Smooth muscle cell (in vitro differentiated cells): ENCODE results near the gene SQSTM1. TPM values are rescaled to one million over a fixed set of nuclear protein-coding genes. Genes with fewer than 3 reads are reported as not detected.

Experiments used
- DNase-seq: peaks from one replicate; lab custom pipeline; 2025; ENCODE audit not compliant: unreplicated experiment; lab: John Stamatoyannopoulos, UW
- H2AFZ ChIP-seq: fragments of 200-600 bp; sonication (generic); 2 replicates; pipeline ENCODE4 v1.6.0; 2016; ENCODE audit warnings: antibody characterized with exemption, low read depth, mild to moderate bottlenecking
- H3F3A ChIP-seq: fragments of 200-600 bp; sonication (generic); 2 replicates; pipeline ENCODE4 v1.6.0; 2017; ENCODE audit warnings: antibody characterized with exemption, low read depth
- H3K27ac ChIP-seq: fragments of 200-600 bp; sonication (generic); 2 replicates; pipeline ENCODE4 v1.5.1; 2016; ENCODE audit warnings: low read depth, mild to moderate bottlenecking
- H3K27me3 ChIP-seq: fragments of 200-600 bp; sonication (generic); 2 replicates; pipeline ENCODE4 v1.6.1; 2016; ENCODE audit warnings: low read depth, mild to moderate bottlenecking
- H3K36me3 ChIP-seq: fragments of 200-600 bp; sonication (generic); 2 replicates; pipeline ENCODE4 v1.5.1; 2016; ENCODE audit warnings: low read depth
- H3K4me1 ChIP-seq: fragments of 200-600 bp; sonication (generic); 2 replicates; pipeline ENCODE4 v1.5.1; 2016; ENCODE audit warnings: low read depth
- H3K4me2 ChIP-seq: fragments of 200-600 bp; sonication (generic); 2 replicates; pipeline ENCODE4 v1.6.0; 2016; ENCODE audit warnings: mild to moderate bottlenecking
- H3K4me3 ChIP-seq: fragments of 200-600 bp; sonication (generic); 2 replicates; pipeline ENCODE4 v1.5.1; 2016; ENCODE audit warnings: mild to moderate bottlenecking
- H3K79me2 ChIP-seq: fragments of 200-600 bp; sonication (generic); 2 replicates; pipeline ENCODE4 v1.6.0; 2016; ENCODE audit warnings: low read depth, mild to moderate bottlenecking
- H3K9ac ChIP-seq: fragments of 200-600 bp; sonication (generic); 2 replicates; pipeline ENCODE4 v1.6.0; 2016; ENCODE audit warnings: low read depth
- H3K9me3 ChIP-seq: fragments of 200-600 bp; sonication (generic); replicated peaks from 2 replicates; pipeline ENCODE4 v1.5.1; 2016; ENCODE audit warnings: low read depth
- H4K20me1 ChIP-seq: fragments of 200-600 bp; sonication (generic); 2 replicates; pipeline ENCODE4 v1.6.0; 2016; ENCODE audit warnings: low read depth
- WGBS: methylation state at CpG from one replicate; pipeline ENCODE4 v1.1.7; 2016; ENCODE audit warnings: low lambda C conversion rate; 5-methylcytosine and 5-hydroxymethylcytosine counted together
- polyA plus RNA-seq: library from polyadenylated mRNA; unstranded; fragments of >200 nt; fragmentation: Nextera tagmentation; extraction: Ambion mirVana; gene quantifications from 2 replicates; pipeline ENCODE4 v1.2.1, GENCODE V29; 2016
- total RNA-seq: library from RNA; depleted of rRNA; stranded (reverse); fragments of >200 nt; gene quantifications from 2 replicates; pipeline ENCODE4 v1.2.3, GENCODE V29; 2014
- TF ChIP-seq, protein P1 (sequence below): fragments of 200-600 bp; sonication (generic); IDR thresholded peaks from 2 replicates; pipeline ENCODE4 v1.5.1; 2017; ENCODE audit warnings: borderline replicate concordance, mild to moderate bottlenecking, antibody characterized with exemption; ENCODE audit not compliant: insufficient read depth, poor library complexity, severe bottlenecking

Gene SQSTM1
- total and polyA plus RNA-seq, 2 experiments from 2014 or later, result 114 to 159 TPM

- no peak for DNase-seq
- Histone ChIP-seq H2AFZ (no peak overlapping the region), H3K79me2 (peaks cover 8% of the 10 kb centered on the region), H3K4me1 (peaks cover 4% of the 10 kb centered on the region), H3K4me2 (no peak overlapping the region), H3K27ac (no peak overlapping the region), H3K4me3 (no peak overlapping the region), H3K9me3 (no peaks in the 10 kb centered on the region), H3F3A (no peaks in the 10 kb centered on the region), H4K20me1 (no peaks in the 10 kb centered on the region), H3K9ac (no peak overlapping the region), H3K36me3 (no peaks in the 10 kb centered on the region), H3K27me3 (no peaks in the 10 kb centered on the region)
- TF ChIP-seq, protein P1, sequence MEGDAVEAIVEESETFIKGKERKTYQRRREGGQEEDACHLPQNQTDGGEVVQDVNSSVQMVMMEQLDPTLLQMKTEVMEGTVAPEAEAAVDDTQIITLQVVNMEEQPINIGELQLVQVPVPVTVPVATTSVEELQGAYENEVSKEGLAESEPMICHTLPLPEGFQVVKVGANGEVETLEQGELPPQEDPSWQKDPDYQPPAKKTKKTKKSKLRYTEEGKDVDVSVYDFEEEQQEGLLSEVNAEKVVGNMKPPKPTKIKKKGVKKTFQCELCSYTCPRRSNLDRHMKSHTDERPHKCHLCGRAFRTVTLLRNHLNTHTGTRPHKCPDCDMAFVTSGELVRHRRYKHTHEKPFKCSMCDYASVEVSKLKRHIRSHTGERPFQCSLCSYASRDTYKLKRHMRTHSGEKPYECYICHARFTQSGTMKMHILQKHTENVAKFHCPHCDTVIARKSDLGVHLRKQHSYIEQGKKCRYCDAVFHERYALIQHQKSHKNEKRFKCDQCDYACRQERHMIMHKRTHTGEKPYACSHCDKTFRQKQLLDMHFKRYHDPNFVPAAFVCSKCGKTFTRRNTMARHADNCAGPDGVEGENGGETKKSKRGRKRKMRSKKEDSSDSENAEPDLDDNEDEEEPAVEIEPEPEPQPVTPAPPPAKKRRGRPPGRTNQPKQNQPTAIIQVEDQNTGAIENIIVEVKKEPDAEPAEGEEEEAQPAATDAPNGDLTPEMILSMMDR, result no peak
- WGBS, result 98% methylated on average over 2 of the region's 2 CpGs
Measured at GRCh38 chr5:179862296-179862695, 41.6 kb downstream of the SQSTM1 start.

GRCh38 chr5:179862891-179863290 is 42.2 kb downstream of the SQSTM1 start:
- Histone ChIP-seq H3K4me1 (no peaks in the 10 kb centered on the region), H3K9ac (no peak overlapping the region), H2AFZ (no peak overlapping the region), H3K9me3 (no peaks in the 10 kb centered on the region), H3K27me3 (no peaks in the 10 kb centered on the region), H3K4me3 (no peak overlapping the region), H4K20me1 (no peaks in the 10 kb centered on the region), H3K27ac (no peak overlapping the region), H3K4me2 (no peak overlapping the region), H3K79me2 (peaks cover 3% of the 10 kb centered on the region), H3F3A (no peaks in the 10 kb centered on the region), H3K36me3 (no peaks in the 10 kb centered on the region)
- DNase-seq, result no peak
- TF ChIP-seq, protein P1, result no peak
- 98% methylated on average over 9 of the region's 9 CpGs for WGBS

GRCh38 chr5:179863449-179864085 is 42.9 kb downstream of the SQSTM1 start:
- Histone ChIP-seq H3K4me1 (no peaks in the 10 kb centered on the region), H2AFZ (no peak overlapping the region), H3K4me3 (no peak overlapping the region), H3F3A (no peaks in the 10 kb centered on the region), H3K27ac (no peak overlapping the region), H3K9me3 (no peaks in the 10 kb centered on the region), H3K4me2 (no peak overlapping the region), H3K9ac (no peak overlapping the region), H3K27me3 (no peaks in the 10 kb centered on the region), H3K79me2 (no peaks in the 10 kb centered on the region), H3K36me3 (no peaks in the 10 kb centered on the region), H4K20me1 (no peaks in the 10 kb centered on the region)
- no peak for DNase-seq
- WGBS, result 98% methylated on average over 31 of the region's 31 CpGs
- TF ChIP-seq, protein P1, result no peak

GRCh38 chr5:179864686-179865085 is 44.0 kb downstream of the SQSTM1 start:
- Histone ChIP-seq H3K27me3 (no peaks in the 10 kb centered on the region), H3K36me3 (no peaks in the 10 kb centered on the region), H3K4me3 (no peak overlapping the region), H3F3A (no peaks in the 10 kb centered on the region), H4K20me1 (no peaks in the 10 kb centered on the region), H3K27ac (no peak overlapping the region), H3K9ac (no peak overlapping the region), H3K4me1 (no peaks in the 10 kb centered on the region), H2AFZ (no peak overlapping the region), H3K9me3 (no peaks in the 10 kb centered on the region), H3K79me2 (no peaks in the 10 kb centered on the region), H3K4me2 (no peak overlapping the region)
- 93% methylated on average over 7 of the region's 7 CpGs for WGBS
- no peak for DNase-seq
- TF ChIP-seq, protein P1, result no peak
